H9 (cell line): ENCODE data around the gene GRIN2B. TPM values are rescaled to one million over a fixed set of nuclear protein-coding genes. Genes with fewer than 3 reads are reported as not detected.

Experiments
- DNase-seq: peaks from one replicate; pipeline ENCODE4 v3.0.0-alpha.2; 2017
- H2AFZ ChIP-seq: one replicate; pipeline ENCODE4 v1.6.1; 2013; ENCODE audit warnings: mild to moderate bottlenecking, low read length, control low read depth, moderate library complexity
- H2AK5ac ChIP-seq: 2 replicates; pipeline ENCODE4 v1.6.1; 2013; ENCODE audit warnings: low read length, control low read depth, mixed read lengths; ENCODE audit not compliant: insufficient read length
- H2BK120ac ChIP-seq: one replicate; pipeline ENCODE4 v1.6.1; 2013; ENCODE audit warnings: low read depth, mild to moderate bottlenecking, low read length, control low read depth, inconsistent platforms; ENCODE audit not compliant: poor library complexity, severe bottlenecking
- H2BK12ac ChIP-seq: 2 replicates; pipeline ENCODE4 v1.6.1; 2013; ENCODE audit warnings: low read length, control low read depth, mixed read lengths, low read depth; ENCODE audit not compliant: insufficient read length
- H2BK15ac ChIP-seq: 2 replicates; pipeline ENCODE4 v1.6.1; 2013; ENCODE audit warnings: low read depth, low read length, control low read depth
- H2BK20ac ChIP-seq: one replicate; pipeline ENCODE4 v1.6.1; 2013; ENCODE audit warnings: low read depth, mild to moderate bottlenecking, low read length, control low read depth, inconsistent platforms; ENCODE audit not compliant: poor library complexity, severe bottlenecking
- H2BK5ac ChIP-seq: 2 replicates; pipeline ENCODE4 v1.6.1; 2013; ENCODE audit warnings: low read length, control low read depth, mixed read lengths; ENCODE audit not compliant: insufficient read length
- H3K14ac ChIP-seq: 2 replicates; pipeline ENCODE4 v1.6.1; 2013; ENCODE audit warnings: low read length, control low read depth; ENCODE audit not compliant: insufficient read depth
- H3K18ac ChIP-seq: 2 replicates; pipeline ENCODE4 v1.6.1; 2013; ENCODE audit warnings: low read depth, mild to moderate bottlenecking, mixed read lengths, low read length, control low read depth; ENCODE audit not compliant: insufficient read length
- H3K23ac ChIP-seq: 2 replicates; pipeline ENCODE4 v1.6.1; 2013; ENCODE audit warnings: low read length, control low read depth, mixed read lengths, low read depth; ENCODE audit not compliant: insufficient read length
- H3K23me2 ChIP-seq: 2 replicates; pipeline ENCODE4 v1.6.1; 2013; ENCODE audit warnings: low read depth, mild to moderate bottlenecking, mixed read lengths, low read length, control low read depth; ENCODE audit not compliant: insufficient read length, poor library complexity, severe bottlenecking
- H3K27ac ChIP-seq: 2 replicates; pipeline ENCODE4 v1.5.1; 2013; ENCODE audit warnings: low read length, control low read depth, mixed read lengths, low read depth; ENCODE audit not compliant: insufficient read length
- H3K27me3 ChIP-seq: 2 replicates; pipeline ENCODE4 v1.6.1; 2013; ENCODE audit warnings: low read length, control low read depth, inconsistent platforms; ENCODE audit not compliant: insufficient read depth
- H3K4ac ChIP-seq: 2 replicates; pipeline ENCODE4 v1.6.1; 2013; ENCODE audit warnings: low read depth, mild to moderate bottlenecking, control low read depth, inconsistent platforms, low read length, moderate library complexity
- H3K4me1 ChIP-seq: 2 replicates; pipeline ENCODE4 v1.6.1; 2013; ENCODE audit warnings: low read length, control low read depth, inconsistent platforms; ENCODE audit not compliant: insufficient read depth
- H3K4me2 ChIP-seq: 2 replicates; pipeline ENCODE4 v1.6.1; 2013; ENCODE audit warnings: low read length, control low read depth, mixed read lengths; ENCODE audit not compliant: insufficient read length, insufficient read depth
- H3K56ac ChIP-seq: 2 replicates; pipeline ENCODE4 v1.6.1; 2013; ENCODE audit warnings: low read depth, mild to moderate bottlenecking, mixed read lengths, low read length, control low read depth; ENCODE audit not compliant: insufficient read length
- H3K79me1 ChIP-seq: 2 replicates; pipeline ENCODE4 v1.6.1; 2013; ENCODE audit warnings: low read depth, mild to moderate bottlenecking, moderate library complexity, low read length, control low read depth, inconsistent platforms; ENCODE audit not compliant: insufficient read depth, poor library complexity, severe bottlenecking
- H3K79me2 ChIP-seq: 2 replicates; pipeline ENCODE4 v1.6.1; 2013; ENCODE audit warnings: low read length, control low read depth, inconsistent platforms; ENCODE audit not compliant: insufficient read depth
- H3K9ac ChIP-seq: 2 replicates; pipeline ENCODE4 v1.6.1; 2013; ENCODE audit warnings: low read length, control low read depth, mixed read lengths; ENCODE audit not compliant: insufficient read length; ENCODE audit errors: extremely low read depth
- H3K9me3 ChIP-seq: one replicate; pipeline ENCODE4 v1.6.1; 2013; ENCODE audit warnings: low read depth, low read length, inconsistent platforms; ENCODE audit not compliant: control insufficient read depth
- H3T11ph ChIP-seq: one replicate; pipeline ENCODE4 v1.6.1; 2013; ENCODE audit warnings: mild to moderate bottlenecking, low read length, control low read depth, inconsistent platforms
- H4K20me1 ChIP-seq: one replicate; pipeline ENCODE4 v1.6.1; 2013; ENCODE audit not compliant: control insufficient read depth, insufficient read length, insufficient read depth
- H4K5ac ChIP-seq: 2 replicates; pipeline ENCODE4 v1.6.1; 2013; ENCODE audit warnings: low read depth, mild to moderate bottlenecking, mixed read lengths, low read length, control low read depth; ENCODE audit not compliant: insufficient read length
- H4K8ac ChIP-seq: replicated peaks from 2 replicates; pipeline ENCODE4 v1.6.1; 2013; ENCODE audit warnings: low read length, control low read depth, mixed read lengths, low read depth; ENCODE audit not compliant: insufficient read length
- H4K91ac ChIP-seq: 2 replicates; pipeline ENCODE4 v1.6.1; 2013; ENCODE audit warnings: low read depth, mild to moderate bottlenecking, moderate library complexity, mixed read lengths, low read length, control low read depth; ENCODE audit not compliant: insufficient read length
- H3K27ac Mint-ChIP-seq, 3 experiments: 2 replicates in 2 of 3; 3 replicates in 1 of 3; pipeline ENCODE4 v1.8.0; 2020 to 2021; ENCODE audit warnings: mixed read lengths in 3 of 3, mild to moderate bottlenecking in 1 of 3, moderate library complexity in 1 of 3
- H3K27me3 Mint-ChIP-seq: 2 replicates; pipeline ENCODE4 v1.8.0; 2021; ENCODE audit warnings: low read depth, mild to moderate bottlenecking, moderate library complexity, mixed read lengths
- H3K36me3 Mint-ChIP-seq, 3 experiments: 2 replicates in 2 of 3; 3 replicates in 1 of 3; pipeline ENCODE4 v1.8.0; 2020 to 2021; ENCODE audit warnings: low read depth in 3 of 3, mixed read lengths in 3 of 3; ENCODE audit not compliant: insufficient read depth in 1 of 3
- H3K4me1 Mint-ChIP-seq, 2 experiments: 2 replicates each; pipeline ENCODE4 v1.8.0; 2020; ENCODE audit warnings: mixed read lengths in 2 of 2
- H3K4me3 Mint-ChIP-seq, 2 experiments: 2 replicates in 1 of 2; 3 replicates in 1 of 2; pipeline ENCODE4 v1.8.0; 2020 to 2021; ENCODE audit warnings: mild to moderate bottlenecking in 2 of 2, mixed read lengths in 2 of 2, moderate library complexity in 1 of 2
- H3K9me3 Mint-ChIP-seq, 2 experiments: 2 replicates in 1 of 2; 3 replicates in 1 of 2; pipeline ENCODE4 v1.8.0; 2020; ENCODE audit warnings: mild to moderate bottlenecking in 2 of 2, mixed read lengths in 2 of 2, moderate library complexity in 1 of 2
- WGBS: extraction: QIAGEN DNeasy Blood & Tissue Kit; methylation state at CpG from one replicate; pipeline ENCODE4 v1.1.7; 2013; ENCODE audit warnings: missing lambda C conversion rate, low lambda C conversion rate, mixed read lengths; ENCODE audit not compliant: insufficient read length; ENCODE audit errors: extremely low coverage; 5-methylcytosine and 5-hydroxymethylcytosine counted together
- total RNA-seq: library from RNA; stranded (reverse); gene quantifications from 2 replicates; pipeline ENCODE4 v1.2.1, GENCODE V29; 2021
- TF ChIP-seq, protein P1 (sequence below): fragments of 200-600 bp; sonication (generic); conservative IDR thresholded peaks from 3 replicates; pipeline ENCODE4 v1.8.0; 2021; ENCODE audit warnings: antibody characterized with exemption, mild to moderate bottlenecking

The GRIN2B gene
- total RNA-seq, 1 experiment from 2014 or later: 0.13 TPM

- no peak overlapping the region for H2BK120ac ChIP-seq
- no peaks in the 10 kb centered on the region for H3K79me1 ChIP-seq
- H3K23me2 ChIP-seq: no peaks in the 10 kb centered on the region
- H2BK15ac ChIP-seq: no peak overlapping the region
- H4K91ac ChIP-seq: no peak overlapping the region
- H3K27me3 ChIP-seq: no peaks in the 10 kb centered on the region
- Mint-ChIP-seq H3K27me3 (peaks cover 23% of the 10 kb centered on the region), H3K36me3 (peaks cover 0 to 6% (median 0%) of the 10 kb centered on the region in 3 experiments; a peak in 2 of 7 replicates), H3K9me3 (no peaks in the 10 kb centered on the region; a peak in 2 of 5 replicates), H3K4me1 (peaks cover 44 to 49% of the 10 kb centered on the region in 2 experiments), H3K27ac (no peak overlapping the region; a peak in 1 of 7 replicates), H3K4me3 (no peak overlapping the region)
- H3K9ac ChIP-seq: no peak overlapping the region
- H3K56ac ChIP-seq: no peak overlapping the region
- no peak overlapping the region for H3T11ph ChIP-seq
- peaks cover 12% of the 10 kb centered on the region for H3K4me1 ChIP-seq
- no peak overlapping the region for H3K27ac ChIP-seq
- H3K4ac ChIP-seq: no peak overlapping the region
- H3K4me2 ChIP-seq: no peak overlapping the region
- H2BK20ac ChIP-seq: no peak overlapping the region
- H4K8ac ChIP-seq: no peak overlapping the region
- H3K18ac ChIP-seq: no peak overlapping the region
- no peak overlapping the region for H4K5ac ChIP-seq
- H2BK5ac ChIP-seq: no peak overlapping the region
- H2AFZ ChIP-seq: no peak overlapping the region
- H3K79me2 ChIP-seq: no peaks in the 10 kb centered on the region
- no peaks in the 10 kb centered on the region for H4K20me1 ChIP-seq
- no peaks in the 10 kb centered on the region for H3K9me3 ChIP-seq
- no peak for DNase-seq
- TF ChIP-seq, protein P1, sequence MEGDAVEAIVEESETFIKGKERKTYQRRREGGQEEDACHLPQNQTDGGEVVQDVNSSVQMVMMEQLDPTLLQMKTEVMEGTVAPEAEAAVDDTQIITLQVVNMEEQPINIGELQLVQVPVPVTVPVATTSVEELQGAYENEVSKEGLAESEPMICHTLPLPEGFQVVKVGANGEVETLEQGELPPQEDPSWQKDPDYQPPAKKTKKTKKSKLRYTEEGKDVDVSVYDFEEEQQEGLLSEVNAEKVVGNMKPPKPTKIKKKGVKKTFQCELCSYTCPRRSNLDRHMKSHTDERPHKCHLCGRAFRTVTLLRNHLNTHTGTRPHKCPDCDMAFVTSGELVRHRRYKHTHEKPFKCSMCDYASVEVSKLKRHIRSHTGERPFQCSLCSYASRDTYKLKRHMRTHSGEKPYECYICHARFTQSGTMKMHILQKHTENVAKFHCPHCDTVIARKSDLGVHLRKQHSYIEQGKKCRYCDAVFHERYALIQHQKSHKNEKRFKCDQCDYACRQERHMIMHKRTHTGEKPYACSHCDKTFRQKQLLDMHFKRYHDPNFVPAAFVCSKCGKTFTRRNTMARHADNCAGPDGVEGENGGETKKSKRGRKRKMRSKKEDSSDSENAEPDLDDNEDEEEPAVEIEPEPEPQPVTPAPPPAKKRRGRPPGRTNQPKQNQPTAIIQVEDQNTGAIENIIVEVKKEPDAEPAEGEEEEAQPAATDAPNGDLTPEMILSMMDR: no peak
- no peak overlapping the region for H2BK12ac ChIP-seq
- no peak overlapping the region for H3K23ac ChIP-seq
- H3K14ac ChIP-seq: no peak overlapping the region
- no CpG with 5 or more reads among the region's 6 CpGs for WGBS
- no peak overlapping the region for H2AK5ac ChIP-seq
Observed at GRCh38 chr12:13961971-13962370, 19.4 kb downstream of the GRIN2B start.
